GM21367 (cell line): ENCODE data around the gene FBXL16.
"Not testable (repeated sequence)": the region's sequence is repeated elsewhere in the genome, so short reads cannot be mapped to it uniquely, and the experiment has no call there.

ENCODE experiments used
- ATAC-seq: cut with Tn5 transposase; IDR thresholded peaks from one replicate; pipeline ENCODE4 v1.9.1; 2021; ENCODE audit not compliant: unreplicated experiment

FBXL16 gene

DNA sequence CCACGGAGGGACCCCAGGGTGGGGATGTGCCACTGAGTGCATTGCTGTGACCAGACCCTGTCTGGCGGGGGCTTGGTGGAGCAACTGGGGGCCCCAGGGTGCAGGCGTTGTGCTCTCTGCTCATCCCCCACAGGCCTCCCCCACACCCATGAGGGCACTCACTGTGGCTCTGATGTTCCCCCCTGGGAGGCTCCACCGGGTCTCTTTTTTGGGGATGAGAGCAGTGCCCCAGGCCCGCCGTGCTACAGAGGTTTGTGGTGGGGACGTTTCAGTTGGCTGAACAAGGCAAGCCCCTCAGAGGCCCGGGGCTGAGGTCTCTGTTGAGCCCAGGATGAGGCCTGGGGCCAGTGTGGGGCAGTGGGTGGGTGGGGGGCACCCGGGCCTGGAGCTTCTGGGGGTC is 18.1 kb upstream of the FBXL16 start:
- no peak for ATAC-seq

DNA sequence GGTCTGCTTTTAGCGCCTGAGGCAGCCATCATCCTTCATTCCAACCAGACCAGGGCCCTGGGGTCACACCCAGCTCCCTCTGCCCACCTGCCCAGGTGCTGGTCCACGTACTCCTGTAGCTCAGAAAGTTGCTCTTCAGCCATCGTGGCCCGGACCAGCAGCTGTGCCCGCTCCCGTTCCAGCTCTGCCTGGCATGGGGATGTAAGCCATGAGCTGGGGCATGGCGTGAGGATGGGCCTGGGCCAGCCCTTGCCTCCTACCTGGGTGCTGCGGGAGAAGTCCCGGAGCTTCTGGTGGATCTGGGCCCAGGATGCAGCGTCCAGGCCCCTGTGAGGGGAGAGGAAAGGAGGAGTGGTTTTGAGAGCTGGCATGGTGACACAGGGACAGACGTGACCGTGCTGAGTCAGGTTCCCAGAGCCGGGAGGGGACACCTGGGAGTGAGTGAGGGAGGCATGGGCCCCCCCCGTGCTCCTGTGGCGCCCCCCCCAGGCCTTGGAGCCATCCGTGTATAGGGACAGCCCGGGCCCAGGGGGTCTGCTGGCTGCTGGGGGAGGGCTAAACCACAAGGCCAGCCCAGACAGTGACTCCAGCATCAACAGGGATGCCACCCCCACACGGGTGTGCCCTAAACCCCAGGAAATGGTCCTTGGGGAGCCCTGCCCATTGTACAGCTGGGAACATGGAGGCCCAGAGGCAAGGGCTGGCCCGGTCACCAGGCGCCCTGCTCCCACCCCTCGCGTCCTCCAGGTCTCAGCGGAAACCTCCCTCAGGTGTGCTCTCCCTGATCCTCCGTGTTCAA is 17.4 kb upstream of the FBXL16 start:
- ATAC-seq, result no peak

DNA sequence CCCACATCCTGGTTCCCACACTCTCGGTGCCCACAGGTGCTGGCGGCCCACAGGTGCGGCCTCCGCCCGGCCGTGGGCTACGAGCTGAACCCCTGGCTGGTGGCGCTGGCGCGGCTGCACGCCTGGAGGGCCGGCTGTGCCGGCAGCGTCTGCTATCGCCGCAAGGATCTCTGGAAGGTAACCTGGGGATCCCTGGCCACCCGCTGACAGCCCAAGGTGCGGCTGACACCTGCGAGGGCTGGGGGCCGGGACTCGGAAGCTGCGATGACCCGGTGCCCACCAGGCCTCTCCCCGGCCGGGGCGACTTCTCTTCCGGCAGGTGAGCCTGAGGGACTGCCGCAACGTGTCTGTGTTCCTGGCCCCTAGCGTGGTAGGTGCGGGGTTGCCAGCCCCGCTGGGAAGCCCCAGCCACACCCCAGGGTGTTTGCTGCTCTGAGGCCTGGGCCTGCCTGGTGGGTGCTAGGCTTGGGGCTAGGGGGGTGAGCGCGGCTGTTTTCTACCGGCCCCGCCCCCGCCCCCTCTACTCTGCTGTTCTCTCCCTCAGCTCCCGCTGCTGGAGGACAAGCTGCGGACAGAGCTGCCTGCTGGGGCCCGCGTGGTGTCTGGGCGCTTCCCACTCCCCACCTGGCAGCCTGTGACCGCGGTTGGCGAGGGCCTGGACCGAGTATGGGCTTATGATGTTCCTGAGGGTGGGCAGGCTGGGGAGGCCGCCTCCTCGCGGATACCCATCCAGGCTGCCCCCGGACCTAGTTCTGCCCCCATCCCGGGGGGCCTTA is 16.4 kb upstream of the FBXL16 start:
- no peak for ATAC-seq

DNA sequence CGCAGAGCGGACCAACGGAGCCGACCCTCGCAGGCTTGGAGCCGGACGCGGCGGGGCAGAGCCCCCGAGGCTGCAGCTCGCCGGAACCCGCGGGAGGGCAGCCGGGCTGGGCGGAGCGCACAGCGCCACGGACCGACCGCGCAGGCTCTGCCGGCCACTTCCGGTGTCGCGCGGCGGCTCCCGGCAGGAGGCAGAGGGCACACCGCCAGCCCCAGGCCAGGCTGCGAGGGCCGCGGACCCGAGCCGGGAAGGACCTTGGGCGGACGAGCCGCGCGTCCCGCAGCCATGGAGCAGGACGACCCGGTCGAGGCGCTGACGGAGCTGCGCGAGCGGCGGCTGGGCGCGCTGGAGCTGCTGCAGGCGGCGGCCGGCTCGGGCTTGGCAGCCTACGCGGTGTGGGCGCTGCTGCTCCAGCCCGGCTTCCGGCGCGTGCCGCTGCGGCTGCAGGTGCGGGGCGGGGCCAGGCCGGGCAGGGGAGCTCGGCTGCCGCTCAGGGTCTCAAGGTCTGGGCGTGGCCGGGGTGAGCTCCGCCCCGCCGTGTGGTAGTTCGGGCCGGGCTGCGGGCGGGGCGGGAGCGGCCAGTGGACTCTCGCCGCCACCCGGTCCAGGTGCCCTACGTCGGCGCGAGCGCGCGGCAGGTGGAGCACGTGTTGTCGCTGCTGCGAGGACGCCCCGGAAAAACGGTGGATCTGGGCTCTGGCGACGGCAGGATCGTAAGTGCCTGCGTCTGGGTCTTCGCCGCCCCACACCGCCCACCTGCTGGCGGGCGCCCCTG is 15.6 kb upstream of the FBXL16 start, which contains the start of gene ANTKMT:
Gene ANTKMT (plus strand): TSS at position 157 of the 775 bp plus-strand sequence. CDS start 129 bp downstream, at position 286.
- peak; percentile 48 for ATAC-seq

DNA sequence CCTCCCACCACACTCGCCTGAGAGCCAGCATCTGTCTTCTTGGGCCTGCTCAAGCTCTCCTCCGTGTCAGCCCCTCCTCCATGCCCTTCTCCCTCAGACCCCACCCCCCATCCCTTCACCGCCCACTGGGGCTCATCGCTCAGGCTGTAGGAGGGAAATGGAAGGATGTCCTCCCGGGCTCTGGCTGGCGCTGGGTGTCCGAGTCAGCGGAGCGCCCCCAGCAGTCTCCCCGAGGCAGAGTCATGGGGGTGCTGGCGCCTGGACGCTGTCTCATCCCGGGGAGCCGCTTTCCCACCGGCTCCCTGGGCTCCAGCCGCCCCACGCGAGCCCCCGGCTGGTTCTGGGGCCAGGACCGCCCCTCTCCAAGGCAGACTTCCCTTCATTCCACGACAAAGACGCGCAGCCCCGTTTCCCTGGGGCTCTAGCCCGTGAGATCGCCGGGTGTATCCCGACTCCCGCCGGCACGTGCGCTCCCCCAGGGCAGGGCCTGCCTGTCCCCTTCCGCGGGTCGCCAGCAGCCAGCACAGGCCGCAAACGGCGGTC is 14.9 kb upstream of the FBXL16 start:
- peak; percentile 8 for ATAC-seq

DNA sequence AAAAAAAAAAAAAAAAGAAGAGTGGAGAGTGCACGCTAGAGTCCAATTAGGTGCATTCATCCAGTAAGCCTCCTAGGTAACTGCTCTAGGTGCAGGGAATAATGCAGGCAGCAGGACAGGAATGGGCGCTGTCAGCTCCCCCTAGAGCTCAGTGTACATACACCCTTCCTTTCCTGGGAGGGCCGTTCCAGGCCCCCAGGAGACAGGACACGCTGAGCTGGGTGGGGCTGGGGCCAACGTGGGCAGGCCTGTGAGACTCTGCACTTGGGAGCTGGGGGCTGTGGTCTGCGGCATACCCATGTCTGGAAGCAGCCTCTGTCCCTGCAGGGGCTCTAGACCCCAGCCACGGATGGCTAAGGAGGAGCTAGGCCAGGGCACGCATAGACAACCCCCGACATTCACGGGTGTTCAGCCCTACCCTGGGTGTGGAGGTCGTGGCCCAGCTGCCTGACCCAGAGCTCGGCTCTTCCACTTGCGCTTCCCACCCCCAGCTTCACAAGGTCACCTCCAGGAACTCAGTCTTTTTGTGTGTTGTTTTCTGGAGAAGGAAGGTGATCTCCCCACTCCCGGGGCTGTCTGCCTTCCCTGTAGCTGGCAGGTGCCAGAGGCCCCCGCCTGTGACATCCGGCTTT is 14.3 kb upstream of the FBXL16 start:
- no peak for ATAC-seq

DNA sequence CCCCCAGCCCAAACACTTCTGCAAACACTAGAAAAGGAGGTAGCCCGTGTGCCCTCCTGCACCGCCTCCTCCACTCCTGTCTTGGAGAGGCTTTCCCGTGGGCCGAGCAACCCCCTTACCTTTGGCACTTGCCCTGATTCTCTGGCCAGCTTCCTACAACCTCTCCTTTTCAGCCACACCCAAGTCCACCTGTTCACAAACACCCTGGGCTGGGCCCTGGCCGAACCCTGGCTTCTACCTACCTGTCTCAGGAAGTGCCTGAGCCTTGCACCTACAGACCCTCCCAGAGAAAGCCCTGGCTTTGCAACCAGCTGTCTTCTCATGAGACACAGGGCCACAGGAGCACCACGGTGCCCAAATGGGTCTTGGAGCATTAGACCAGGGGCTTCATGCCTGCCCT is 13.3 kb upstream of the FBXL16 start:
- ATAC-seq, result no peak

DNA sequence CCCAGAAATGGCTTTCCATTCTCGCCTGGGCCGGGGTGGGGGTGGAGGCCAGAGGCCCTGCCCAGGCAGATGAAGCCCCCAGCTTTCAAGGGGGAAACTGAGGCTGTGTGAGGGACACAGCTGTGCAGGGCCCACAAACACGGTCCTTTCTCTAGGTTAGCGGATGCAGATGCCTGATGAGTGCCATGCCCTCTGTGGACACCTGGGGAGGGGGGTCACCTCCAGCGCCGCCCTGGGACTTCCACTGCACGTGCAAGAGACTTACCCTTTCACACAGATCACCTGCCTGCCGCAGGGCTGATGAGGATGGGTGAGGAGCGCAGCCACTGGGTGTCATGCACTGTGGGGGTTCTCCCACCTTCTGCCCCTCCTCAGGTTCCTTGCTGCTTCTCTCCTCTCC is 12.8 kb upstream of the FBXL16 start:
- ATAC-seq, result no peak

DNA sequence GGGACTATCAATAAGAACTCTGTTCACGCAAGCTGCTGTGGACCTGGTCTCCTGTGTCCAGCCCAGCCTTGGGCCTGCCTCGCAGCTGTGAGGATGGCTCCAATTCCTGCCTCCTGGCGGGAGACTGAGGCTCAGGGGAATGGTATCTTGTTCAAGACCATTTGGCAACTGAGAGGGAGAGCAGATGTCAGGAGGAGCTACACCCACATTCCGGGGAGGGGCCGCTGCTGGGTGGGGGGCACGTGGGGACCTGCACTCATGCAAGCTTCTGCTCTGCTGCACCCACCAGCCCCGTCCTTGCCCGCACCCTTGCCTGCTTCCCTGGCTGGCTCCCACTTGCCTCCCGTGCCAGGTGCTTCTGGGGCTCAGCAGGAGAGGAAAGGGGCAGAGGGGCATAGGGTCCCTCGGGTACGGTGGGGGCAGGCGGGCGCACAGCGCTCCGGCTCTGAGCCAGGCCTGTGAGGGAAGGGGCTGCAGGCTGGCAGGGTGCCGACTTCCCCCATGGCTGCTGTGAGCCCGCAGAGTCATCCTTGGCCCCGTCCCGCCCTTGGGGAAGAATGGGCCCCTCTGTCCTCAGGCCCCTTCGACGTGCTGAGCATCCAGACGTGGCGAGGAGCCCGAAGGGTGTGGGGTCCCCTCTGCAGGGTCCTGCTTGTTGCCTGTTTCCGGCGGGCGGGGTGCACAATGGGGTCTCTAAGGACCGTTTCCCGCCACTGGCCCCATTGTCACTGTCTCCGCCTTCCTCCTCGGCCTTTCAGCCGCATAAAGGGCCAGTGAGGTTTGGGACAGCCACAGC is 12.0 kb upstream of the FBXL16 start:
- ATAC-seq, result no peak

DNA sequence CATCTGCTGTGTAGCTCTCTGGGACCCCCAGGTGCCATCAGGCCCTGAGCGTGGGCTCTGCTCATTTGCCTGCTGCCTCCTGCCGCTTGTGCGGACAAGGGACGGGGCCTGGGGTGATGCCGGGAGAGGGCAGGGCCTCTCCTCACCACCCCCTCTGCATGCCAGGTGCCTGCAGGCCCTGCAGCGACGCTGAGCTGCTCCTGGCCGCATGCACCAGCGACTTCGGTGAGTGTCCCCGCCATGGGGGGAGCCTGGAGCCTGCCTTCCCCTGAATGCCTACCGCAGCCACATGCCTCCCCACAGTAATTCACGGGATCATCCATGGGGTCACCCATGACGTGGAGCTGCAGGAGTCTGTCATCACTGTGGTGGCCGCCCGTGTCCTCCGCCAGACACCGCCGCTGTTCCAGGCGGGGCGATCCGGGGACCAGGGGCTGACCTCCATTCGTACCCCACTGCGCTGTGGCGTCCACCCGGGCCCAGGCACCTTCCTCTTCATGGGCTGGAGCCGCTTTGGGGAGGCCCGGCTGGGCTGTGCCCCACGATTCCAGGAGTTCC is 11.2 kb upstream of the FBXL16 start:
- no peak for ATAC-seq

DNA sequence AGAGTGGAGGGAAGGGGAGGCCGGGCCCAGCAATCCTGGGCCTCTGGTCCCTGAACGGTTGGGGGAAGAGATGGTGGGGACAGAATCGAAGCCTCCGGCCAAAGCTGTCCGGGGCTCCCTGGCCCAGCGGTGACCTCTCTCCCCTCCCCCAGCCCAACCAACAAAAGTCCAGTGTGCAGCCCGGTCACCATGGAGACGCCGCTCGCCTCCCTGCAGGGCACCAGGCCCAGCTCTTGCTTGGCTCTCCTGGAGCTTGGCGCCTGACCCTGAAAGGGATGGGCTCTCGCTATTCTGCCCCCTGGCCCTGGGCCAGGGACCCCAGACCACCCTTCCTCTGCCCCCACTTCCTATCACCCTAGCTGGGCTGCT is 10.6 kb upstream of the FBXL16 start:
- no peak for ATAC-seq

DNA sequence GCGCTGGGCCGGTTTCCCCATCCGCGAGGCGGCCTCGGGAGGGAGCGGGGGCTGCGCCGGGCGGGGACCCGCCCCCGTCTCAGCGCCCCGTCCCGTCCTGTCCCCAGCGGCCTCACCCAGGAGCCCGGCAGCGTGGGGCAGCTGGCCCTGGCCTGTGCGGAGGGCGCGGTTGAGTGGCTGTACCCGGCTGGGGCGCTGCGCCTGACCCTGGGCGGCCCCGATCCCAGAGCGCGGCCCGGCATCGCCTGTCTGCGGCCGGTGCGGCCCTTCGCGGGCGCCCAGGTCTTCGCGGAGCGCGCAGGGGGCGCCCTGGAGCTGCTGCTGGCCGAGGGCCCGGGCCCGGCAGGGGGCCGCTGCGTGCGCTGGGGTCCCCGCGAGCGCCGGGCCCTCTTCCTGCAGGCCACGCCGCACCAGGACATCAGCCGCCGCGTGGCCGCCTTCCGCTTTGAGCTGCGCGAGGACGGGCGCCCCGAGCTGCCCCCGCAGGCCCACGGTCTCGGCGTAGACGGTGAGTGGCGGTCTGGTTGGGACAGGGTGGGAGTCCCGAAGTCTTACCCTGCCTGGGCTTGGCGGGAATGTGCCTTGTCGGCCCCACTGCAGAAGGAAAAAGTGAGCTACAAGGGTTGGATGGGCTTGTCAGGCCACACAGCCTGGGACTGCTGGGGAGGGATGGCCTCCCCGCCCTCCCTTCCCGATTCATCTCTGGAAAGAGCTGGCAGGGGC is 10.0 kb upstream of the FBXL16 start:
- ATAC-seq, result no peak

DNA sequence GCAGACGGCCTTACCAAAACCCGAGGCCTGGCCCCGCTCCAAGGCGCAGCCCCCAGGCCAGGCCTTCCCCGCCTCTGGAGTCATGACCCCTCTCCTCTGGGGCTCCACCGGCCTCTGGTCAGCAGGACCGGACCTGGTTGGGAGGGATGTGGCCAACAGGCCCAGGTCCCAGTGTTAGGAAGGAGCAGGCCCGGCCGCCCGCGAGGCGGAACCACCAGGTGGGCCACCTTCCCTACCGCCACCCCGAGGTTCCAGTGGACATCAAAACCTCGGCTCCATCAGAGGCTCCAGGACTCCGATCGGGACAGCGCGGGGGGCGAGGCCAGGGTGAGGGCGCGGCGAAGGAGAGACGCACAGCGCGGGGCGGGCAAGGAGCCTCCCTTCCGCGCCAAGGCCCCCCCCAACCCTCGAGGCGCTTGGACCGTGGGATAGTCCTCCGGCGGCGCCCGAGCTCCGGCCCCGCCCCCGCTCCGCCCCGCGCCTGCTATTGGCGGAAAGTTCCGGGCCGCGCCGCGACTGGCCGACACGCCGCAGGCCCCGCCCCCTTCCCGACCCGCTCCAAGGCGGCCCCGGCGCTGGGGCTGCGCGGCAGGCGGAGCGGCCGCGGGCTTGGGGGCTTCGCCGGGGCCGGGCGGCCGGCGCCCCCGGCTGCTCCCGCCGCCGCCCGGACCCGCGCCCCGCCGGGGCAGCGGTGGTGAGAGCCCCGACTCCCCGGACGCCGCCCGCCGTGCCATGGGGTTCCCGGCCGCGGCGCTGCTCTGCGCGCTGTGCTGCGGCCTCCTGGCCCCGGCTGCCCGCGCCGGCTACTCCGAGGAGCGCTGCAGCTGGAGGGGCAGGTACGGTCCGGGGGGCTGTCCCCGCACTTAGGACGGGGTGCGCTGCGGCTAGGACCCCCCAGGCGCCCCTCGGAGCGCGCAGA is 9.2 kb upstream of the FBXL16 start, which contains the start of gene METRN:
Gene METRN (plus strand): TSS at position 561 of the 919 bp plus-strand sequence. CDS start 172 bp downstream, at position 733.
- peak; percentile 56 for ATAC-seq

DNA sequence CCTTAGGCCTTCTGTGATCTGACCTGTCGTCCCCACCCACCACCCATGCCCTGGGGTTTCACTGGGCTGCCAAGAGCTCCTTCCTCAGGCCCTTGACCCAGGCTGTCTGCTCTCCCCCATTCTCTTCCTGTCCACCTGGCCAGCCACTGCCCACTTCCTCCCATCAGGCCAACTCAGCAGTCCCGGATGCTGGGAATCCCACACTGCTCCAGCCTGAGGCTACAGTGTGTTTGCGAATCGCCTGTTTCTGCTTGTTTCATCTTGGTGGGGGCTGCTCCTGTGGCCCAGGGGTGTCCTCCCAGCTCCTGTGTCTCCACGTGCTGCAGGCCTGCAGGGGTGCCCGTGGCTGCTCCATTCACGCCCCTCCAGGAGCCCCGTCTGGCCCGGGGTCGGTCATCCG is 8.5 kb upstream of the FBXL16 start:
- no peak for ATAC-seq

DNA sequence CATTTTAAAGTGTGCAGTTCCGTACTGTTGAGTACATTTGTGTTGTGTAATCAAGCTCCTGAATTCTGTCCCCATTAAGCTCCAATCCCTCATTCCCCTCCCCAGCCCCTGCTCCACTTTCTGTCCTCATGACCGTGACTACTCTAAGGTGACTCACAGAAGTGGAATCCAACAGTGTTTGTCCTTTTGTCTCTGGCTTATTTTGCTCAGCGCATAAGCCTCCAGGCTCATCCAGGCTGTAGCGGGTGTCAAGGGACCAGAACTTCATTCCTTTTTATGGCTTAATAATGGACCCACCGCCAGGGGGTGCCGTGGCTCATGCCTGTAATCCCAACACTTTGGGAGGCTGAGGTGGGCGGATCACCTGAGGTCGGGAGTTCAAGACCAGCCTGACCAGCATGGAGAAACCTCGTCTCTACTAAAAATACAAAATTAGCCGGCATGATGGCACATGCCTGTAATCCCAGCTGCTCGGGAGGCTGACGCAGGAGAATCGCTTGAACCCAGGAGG is 7.2 kb upstream of the FBXL16 start:
- not testable (repeated sequence) for ATAC-seq

DNA sequence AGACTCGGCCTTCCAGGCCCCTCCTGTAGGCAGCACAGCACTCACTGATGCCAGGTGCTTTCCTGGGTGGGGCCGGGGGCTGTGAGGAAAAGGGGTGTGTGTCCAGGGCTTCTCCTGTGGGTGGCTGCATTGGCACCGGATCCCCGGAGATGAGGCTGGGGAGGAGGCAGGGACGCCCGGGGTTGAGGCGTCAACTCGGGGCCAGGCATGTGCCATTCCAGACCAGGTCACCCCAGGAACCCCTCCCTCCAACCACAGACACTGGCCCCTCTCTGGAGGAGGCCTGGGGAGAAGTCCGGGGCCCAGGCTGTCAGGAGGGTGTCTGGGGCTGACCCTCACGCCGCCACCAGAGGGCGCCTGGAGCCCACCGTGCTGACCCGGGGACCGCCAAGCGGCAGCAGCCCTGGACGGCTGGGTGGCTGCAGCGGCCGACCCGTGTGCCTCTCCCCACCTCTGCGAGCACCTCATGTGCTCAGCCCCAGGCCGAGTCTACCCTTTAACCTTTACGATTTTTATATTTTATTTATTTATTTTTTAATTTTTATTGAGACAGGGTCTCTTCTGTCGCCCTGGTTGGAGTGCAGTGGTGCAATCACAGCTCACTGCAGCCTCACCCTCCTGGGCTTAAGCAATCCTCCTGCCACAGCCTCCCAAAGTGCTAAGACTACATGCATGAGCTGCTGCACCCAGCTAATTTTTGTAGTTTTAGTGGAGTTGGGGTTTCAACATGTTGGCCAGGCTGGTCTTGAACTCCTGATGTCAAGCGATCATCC is 6.1 kb upstream of the FBXL16 start:
- ATAC-seq, result no peak

DNA sequence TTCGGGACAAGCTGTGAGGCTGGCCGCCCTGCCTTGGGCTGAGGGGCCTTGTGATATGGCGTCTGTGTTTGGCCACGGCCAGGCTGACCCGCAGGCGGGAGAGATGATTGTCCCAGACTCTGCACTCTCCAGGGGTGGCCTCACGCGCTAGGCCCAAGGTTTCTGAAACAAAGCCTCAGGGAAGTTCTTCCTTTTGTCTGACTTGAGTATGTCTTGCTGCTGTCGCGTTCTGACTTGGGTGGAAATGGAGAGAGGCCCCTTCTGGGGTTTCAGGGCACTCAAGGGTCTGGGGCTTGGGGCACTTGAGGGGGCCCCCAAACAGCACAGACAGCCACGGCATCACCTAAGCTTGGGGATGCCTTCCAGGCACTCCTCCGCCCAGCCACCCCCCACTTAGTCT is 5.5 kb upstream of the FBXL16 start:
- ATAC-seq, result no peak
